Measurements from ENCODE around the gene NSG2.
"Not testable (repeated sequence)": the region's sequence is repeated elsewhere in the genome, so short reads cannot be mapped to it uniquely, and the experiment has no call there.

Gene NSG2

GRCh38 chr5:174106997-174107655, 61.6 kb downstream of the NSG2 start:
- DNase-seq, result no peak

GRCh38 chr5:174108745-174109144, 63.2 kb downstream of the NSG2 start:
- no peak for DNase-seq

DNA sequence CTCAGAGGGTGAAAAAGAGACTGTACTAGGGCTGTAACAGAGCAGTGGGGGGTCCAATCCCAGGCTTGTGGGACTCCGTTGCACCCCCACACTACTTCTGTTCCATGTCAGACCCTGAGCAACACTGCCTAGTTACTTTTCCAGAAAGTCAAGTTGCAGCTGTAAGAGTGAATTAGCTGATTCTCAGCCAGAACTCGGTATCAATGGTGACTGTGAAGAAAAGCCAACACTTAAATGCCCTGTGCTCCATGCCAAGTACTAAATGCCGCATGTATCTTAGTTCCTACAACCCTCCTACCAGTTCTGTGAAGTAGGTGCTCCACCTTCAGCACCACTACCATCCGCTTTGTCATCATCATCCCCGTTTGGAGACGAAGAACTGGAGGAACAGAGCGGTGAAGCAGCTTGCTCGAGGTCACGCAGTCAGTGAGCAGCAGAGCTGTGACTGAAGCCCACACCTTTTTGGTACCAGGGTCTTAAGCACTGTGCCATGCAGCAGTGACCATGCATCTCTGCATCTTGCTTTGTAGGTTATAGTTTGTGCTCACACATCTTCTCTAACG, 64.3 kb downstream of the NSG2 start:
- DNase-seq, result no peak

DNA sequence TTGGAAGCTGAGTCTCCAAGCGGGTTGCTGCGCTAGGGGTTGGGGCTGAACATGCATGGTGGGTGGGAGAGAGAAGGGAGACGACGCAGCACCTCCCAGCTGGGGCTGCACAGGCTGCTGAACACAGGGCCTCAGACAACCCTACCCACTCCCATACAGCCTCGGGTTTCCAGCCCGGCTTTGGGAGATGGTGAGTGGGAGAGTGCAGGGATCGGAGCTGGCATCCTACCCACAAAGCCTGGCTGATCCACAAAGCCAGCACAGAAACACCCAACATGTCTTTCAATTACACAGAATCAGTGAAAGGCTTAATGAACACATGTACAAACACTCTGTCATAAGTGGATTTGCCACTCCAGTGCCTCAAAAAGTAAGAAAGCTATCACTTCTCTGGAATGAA, 64.8 kb downstream of the NSG2 start:
- no peak for DNase-seq

- DNase-seq, result no peak
Observed at GRCh38 chr5:174111287-174111973, 65.9 kb downstream of the NSG2 start.

DNA sequence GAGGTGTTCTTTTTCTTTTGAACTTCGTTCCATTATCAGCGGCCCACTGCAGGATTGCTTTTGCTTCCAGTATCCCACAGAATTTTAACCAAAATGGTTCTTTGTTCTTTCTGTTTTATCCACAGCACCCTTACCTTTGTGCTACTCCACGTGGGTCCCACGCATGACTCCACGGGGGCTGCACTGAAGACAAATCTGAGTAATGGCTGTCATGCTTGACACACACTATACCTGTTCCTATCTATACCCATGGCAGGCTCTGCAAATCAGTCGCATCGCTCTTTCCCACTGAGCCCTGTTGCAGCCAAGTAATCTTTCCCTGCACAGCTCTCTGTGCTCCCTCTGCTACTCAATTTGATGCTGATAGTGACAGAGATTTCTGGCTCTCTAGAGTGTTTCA, 69.7 kb downstream of the NSG2 start:
- DNase-seq, result no peak

DNA sequence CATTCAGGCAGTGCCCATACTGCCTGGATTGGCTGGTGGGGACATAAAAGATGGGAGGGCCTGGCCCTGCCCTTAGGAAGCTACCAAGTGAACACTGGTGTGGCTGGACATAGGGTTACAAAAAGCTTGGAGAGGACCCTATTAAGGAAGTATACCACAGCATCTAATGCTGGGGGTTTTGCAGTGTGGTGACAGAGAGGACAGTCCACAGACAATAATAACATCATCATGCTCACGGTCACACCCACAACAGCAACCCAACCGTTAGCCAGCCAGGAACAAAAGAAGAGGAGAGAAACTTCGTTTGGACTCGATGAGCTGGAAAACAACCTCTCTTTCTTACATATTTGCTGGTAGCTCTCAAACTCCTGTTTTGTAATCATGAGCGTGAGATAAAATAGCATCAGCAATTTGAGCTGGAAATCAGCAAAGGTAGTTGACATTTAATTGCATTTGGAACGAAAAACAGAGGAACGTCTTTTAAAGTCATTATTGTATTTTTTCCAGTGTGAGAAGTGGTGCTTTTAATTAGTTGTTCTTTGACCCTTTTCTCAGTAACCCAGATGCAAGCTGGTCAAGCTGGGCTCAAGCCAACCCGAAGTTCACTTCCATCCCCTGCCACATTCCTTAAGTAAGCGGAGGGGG, 73.4 kb downstream of the NSG2 start:
- no peak for DNase-seq

GRCh38 chr5:174119468-174119881, 74.0 kb downstream of the NSG2 start:
- DNase-seq, result no peak

DNA sequence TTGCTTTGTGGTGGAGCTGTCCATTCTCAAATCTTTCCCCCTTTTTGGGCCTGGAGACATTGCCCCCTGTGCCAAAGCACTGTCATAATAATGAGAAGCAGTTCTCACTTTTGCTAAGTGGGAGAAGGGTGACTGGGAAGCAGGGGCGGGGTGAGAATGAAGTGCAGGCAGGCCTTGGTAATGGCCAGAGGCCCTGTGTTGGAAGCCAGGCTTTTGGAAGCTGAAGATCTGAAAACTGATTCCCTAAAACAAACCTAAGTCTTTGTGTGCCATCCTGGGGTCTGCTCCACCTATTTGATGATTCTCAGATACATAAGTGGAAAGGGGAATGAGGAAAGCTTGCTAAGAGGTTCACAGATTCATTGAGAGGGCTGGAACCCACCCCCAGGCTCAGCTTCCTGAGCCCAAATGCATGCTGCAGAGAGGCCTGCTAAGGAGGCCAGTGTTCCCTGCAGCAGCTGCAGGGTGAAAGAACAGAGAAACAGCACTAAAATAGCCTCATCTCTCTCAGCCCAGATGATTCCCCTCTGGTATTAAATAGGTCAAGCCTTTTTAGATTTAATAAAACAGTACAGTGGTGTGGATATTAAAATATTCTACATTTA, 75.0 kb downstream of the NSG2 start:
- no peak for DNase-seq

- DNase-seq, result no peak
Observed at GRCh38 chr5:174134545-174134944, 89.0 kb downstream of the NSG2 start.

DNA sequence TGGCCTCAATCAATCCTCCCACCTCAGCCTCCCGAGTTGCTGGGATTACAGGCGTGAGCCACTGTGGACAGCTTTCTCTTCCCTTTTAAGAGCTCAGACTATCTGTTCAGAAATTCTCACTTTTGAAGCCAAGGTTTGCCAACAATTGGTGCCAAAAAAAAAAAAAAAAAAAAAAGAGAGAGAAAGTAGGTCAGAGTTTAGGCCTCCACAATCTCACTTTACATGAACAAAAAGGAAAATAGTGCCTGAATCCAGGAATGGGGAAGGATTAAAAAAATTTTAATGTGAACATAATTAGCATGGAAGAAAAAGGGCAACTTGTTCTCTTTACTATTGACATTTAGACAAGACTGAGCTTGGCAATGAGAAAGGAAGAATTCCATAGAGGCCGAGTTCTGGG, 94.1 kb downstream of the NSG2 start:
- DNase-seq, result no peak

- no peak for DNase-seq
Observed at GRCh38 chr5:174140452-174141020, 95.0 kb downstream of the NSG2 start.

DNA sequence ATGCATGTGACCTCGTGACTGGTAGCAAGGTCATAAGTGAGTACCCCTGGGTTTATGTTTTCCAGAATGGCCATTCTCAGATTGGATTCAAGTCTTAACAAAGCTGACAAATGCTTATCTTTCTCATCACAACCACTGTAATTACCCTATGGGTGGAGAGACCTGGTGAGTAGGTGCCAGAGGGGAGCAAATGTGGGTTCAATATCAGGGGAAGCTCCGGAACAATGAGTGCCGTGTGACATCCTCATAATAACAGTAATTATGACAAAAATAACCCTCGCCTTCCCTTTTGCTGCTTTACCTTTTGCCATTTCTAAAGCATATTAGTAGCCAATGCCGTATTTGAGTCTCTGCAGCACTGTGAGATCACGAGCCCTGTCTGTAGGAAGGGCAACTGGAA, 95.9 kb downstream of the NSG2 start:
- DNase-seq, result no peak

DNA sequence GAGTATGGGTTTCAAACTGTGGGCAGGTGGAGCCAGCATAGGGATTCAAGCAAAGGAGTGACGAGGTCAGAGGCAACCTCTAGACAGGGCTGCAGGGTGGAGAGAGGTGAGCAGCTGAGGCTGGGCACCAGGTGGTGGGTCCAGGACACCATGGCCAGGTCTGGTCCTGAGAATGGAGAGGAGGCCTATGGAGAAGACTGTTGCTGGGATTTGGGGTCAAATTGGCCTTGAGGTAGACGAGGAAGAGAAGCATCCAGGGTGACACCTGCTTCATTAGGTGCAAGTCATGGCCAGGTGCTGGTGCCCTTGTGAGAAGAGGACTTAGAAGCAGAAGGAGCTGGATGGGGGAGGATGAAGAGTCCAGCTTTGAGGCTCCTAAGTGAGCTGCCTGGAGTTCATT, 99.6 kb downstream of the NSG2 start:
- no peak for DNase-seq

- no peak for DNase-seq
Observed at GRCh38 chr5:174145821-174146220, 100.3 kb downstream of the NSG2 start.

DNA sequence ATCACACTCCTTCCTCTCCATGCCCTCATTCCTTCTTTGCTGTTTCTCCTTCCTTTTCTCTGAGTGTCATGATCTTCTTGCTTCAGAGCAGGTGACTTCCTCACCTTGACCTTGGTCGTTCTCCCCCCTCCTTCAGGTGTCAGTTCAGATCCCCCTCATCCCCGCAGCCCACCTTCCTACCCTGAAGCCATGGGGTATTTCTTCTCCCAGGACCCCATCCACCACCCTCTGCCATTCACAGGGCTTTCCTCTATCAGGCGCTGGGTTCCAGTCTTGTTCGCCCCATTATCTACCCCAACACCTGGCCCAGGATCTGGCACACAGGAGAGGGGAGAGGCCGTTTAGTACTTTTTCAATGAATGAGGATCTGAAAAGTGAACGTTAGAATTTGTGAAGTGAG, 101.0 kb downstream of the NSG2 start:
- DNase-seq, result no peak

- not testable (repeated sequence) for DNase-seq
Observed at GRCh38 chr5:174147012-174147411, 101.5 kb downstream of the NSG2 start.

DNA sequence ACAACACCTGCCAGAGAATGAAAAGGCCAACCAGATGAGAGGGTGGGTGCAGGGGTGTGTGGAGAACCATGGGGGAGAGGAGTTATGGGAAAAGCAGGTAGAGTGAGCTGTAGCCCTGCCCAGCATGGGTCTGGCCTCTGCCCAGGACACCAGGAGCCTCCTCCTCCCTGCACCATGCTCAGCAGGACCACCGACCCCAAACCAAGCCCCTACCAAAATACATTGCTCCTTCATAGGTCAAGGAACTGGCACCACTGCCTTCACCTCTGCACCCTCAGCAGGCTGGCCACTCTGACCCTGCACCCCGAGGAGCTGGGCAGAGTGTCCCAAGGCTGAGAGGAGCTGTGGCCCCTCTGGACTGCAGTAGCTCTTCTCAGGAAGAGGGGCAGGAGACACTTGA, 102.0 kb downstream of the NSG2 start:
- no peak for DNase-seq

DNA sequence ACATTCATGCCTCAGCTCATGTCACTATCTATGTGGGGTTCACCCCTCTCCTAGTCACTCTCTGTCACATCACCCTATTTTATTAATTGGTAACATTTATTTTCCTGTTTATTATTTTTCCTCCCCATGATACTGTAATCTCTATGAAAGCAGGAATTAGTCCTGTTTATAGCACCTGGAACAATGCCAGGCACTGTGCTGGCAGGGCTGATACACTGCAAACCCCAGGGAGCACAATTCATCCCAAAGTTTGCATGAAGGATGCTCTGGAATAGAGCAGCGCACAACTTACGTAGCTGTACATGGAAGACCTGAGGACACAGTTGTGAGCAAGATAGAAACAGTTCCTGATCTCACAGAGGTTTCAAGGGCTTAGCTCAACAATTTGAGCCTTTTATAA, 103.2 kb downstream of the NSG2 start:
- DNase-seq, result no peak

- no peak for DNase-seq
Observed at GRCh38 chr5:174149426-174149825, 103.9 kb downstream of the NSG2 start.

GRCh38 chr5:174149989-174150388, 104.5 kb downstream of the NSG2 start:
- DNase-seq, result no peak

DNA sequence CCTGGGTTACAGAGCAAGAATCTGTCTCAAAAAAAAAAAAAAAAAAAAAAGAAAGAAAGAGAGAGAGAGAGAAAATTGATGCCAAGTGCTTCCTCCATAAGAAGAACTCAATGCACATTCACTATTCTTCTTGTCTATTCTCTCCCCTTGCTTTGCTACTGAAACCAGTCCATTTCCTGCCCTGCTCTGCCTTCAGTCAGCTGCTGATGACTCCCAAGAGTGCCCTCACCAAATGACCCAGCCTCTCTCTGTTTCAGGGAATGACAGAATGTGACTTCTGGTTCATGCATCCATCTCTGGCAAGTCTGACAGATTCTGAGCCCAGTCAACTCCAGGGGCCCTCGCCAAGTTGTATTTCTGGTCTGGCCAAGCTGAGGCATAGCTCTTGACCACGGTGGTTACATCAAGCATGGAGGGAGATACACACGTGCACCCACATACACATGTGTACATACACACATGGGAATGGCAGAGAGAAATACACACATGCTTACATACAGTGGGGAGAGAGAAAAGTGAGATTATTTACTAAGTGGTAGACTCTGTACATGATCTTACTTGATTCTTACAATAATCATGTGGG, 106.2 kb downstream of the NSG2 start:
- no peak for DNase-seq

DNA sequence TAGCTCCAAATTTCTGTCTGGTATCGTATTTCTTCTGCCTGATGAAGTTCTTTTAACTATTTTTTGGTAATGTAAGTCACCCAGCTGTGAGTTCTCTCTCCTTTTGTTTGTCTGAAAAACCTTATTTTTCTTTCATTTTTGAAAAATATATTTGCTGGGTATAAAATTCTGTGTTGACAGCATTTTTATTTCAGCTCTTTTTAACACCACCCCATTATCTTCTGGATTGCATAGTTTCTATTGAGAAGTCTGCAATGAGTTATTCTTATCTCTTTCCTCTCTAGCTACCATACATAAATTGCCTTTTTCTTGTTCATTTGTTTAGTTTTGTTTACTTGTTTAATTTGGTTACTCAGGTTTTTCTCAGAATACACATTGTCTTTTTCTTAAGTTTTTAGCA, 109.1 kb downstream of the NSG2 start:
- no peak for DNase-seq

Data from effector CD8-positive, alpha-beta T cell (primary cell).